Epithelial cell of umbilical artery (primary cell): Measurements from ENCODE around the gene LIN7A. TPM values are rescaled to one million over a fixed set of nuclear protein-coding genes. Genes with fewer than 3 reads are reported as not detected.

Source experiments
- total RNA-seq: library from RNA; depleted of rRNA; stranded (reverse); fragments of >200 nt; gene quantifications from 2 replicates; pipeline ENCODE4 v1.2.3, GENCODE V29; 2014

The LIN7A gene
- 1.8 and 3.6 TPM in 2 replicates for total RNA-seq

GRCh38 chr12:80937391-80938238, at the start of gene LIN7A:
LIN7A (minus strand) TSS chr12:80937934; CDS start chr12:80937722, 212 bp downstream.

Other genes with a start within 250 kb of the LIN7A start
- gene MYF6, start 230.3 kb downstream of the LIN7A start, total RNA-seq: under 0.01 TPM in 1 of 2 replicates, not detected in the other
- gene MYF5, start 221.0 kb downstream of the LIN7A start, total RNA-seq: not detected in 2 replicates
- gene ACSS3, start 140.1 kb upstream of the LIN7A start, total RNA-seq: 0.30 and 0.32 TPM in 2 replicates